HG03378 (cell line): ENCODE results near the gene XPOT.

Experiments
- ATAC-seq: cut with Tn5 transposase; IDR thresholded peaks from one replicate; pipeline ENCODE4 v1.9.1; 2021; ENCODE audit warnings: mild to moderate bottlenecking, moderate library complexity; ENCODE audit not compliant: unreplicated experiment

The XPOT gene

GRCh38 chr12:64419696-64420095 is 15.5 kb downstream of the XPOT start:
- no peak for ATAC-seq

DNA sequence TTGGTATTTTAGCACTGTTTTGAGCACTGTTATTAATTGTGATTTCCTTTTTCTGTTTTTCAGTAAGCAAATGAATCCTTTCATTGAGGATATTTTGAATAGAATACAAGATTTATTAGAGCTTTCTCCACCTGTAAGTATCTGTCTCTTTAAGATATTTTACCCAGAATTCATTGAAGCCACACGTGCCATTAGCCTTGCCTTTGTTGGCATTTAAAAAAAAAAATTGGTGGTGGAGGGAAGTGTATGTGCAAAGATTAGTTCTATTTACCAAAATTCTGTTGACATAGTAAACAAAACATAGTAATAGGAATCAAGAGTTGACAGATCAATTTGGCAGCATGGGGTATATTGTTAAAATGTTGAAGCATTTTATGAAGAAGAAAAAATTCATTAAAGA is 23.8 kb downstream of the XPOT start:
- no peak for ATAC-seq

- ATAC-seq: no peak
Measured at GRCh38 chr12:64428956-64429355, 24.8 kb downstream of the XPOT start.

GRCh38 chr12:64430886-64431285 is 26.7 kb downstream of the XPOT start:
- ATAC-seq: no peak

GRCh38 chr12:64431791-64432190 is 27.6 kb downstream of the XPOT start:
- no peak for ATAC-seq

DNA sequence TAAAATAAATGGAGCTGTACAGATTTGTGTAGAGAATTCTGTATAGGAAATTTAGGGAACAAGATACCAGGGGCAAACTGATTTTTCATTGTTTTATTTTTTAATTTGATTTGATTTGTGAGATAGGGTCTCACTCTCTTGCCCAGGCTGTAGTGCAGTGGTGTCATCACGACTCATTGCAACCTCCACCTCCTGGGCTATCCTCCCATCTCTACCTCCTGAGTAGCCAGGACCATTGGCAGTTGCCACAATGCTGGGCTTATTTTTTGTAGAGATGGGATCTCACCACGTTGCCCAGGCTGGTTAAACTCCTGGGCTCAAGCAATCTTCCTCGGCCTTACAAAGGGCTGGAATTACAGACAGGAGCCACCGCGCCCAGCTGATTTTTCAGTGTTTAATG is 29.7 kb downstream of the XPOT start:
- ATAC-seq: no peak

GRCh38 chr12:64440100-64440499 is 35.9 kb downstream of the XPOT start:
- ATAC-seq: no peak

DNA sequence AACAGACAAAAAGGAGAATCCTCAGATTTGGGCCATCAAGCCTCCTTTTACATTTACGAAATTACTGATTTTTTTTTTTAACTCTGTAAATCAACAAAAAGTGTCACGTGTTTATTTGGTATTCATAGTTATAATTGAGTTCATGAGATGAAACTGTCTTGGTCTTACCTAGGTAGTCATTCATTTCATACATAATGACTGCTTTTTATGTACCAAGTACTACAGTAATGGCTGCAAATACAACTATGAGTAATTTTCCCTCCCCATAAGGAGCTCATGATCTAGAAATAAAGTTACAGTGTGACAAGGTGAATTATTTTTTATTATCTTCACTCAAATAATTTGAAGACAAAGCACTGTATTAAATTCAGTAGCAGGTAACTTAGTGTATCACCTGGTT is 41.3 kb downstream of the XPOT start:
- ATAC-seq: no peak

DNA sequence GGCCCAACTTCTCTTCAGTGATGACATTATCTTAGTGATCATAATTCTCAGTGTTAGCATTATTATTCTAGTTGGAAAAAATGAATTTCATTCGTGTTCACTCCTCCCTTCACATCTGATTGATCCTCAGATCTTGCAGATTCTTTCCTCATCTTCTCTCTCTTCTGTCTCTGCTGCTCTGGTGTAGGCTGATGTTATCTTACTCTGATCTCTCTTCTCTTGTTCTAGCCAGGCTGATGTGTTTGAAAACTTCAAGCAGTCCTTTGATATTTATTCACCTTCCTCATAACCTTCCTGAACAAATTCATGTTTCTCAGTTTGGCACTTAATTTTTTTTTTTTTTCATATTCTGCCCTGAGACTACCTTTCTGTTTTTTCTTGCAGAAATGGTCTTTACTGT is 42.1 kb downstream of the XPOT start:
- ATAC-seq: no peak

- ATAC-seq: peak; percentile 29
Measured at GRCh38 chr12:64450057-64450640, 46.0 kb downstream of the XPOT start.

DNA sequence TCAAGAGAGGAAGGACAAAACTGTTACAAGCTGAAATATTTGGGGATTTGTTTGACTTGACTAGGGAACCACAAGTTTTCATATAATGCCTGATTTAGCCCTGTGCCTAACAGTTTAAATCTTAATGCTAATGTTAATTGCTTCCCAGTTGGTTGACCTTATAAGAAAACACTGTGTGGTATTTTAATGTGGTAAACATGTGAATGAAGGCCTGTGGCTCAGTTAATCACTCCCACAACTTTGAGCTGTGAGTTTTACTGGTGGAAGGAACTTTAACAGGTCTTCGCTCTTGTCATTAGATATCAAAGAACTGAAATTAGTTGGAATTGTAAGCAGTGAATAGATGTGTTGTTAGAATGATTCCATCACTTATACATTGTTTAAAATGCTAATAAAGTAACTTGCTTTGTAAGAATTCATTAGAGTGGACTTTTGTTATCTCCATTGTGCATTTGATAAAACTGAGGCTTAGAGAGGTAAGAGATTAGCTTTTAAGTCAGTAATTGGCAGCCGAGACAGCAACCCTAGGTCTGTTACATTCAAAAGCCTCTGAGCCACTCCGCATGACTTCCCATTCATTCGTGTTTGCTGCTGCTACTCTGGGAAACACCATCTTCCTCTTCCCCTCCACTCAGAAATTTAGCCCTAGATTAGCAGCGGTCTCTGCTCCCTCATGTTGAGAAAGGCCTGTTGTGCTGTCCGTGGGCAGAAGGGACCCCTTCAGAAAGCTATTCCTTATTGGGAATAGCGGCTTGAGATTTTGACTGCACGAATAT is 46.7 kb downstream of the XPOT start:
- ATAC-seq: no peak

DNA sequence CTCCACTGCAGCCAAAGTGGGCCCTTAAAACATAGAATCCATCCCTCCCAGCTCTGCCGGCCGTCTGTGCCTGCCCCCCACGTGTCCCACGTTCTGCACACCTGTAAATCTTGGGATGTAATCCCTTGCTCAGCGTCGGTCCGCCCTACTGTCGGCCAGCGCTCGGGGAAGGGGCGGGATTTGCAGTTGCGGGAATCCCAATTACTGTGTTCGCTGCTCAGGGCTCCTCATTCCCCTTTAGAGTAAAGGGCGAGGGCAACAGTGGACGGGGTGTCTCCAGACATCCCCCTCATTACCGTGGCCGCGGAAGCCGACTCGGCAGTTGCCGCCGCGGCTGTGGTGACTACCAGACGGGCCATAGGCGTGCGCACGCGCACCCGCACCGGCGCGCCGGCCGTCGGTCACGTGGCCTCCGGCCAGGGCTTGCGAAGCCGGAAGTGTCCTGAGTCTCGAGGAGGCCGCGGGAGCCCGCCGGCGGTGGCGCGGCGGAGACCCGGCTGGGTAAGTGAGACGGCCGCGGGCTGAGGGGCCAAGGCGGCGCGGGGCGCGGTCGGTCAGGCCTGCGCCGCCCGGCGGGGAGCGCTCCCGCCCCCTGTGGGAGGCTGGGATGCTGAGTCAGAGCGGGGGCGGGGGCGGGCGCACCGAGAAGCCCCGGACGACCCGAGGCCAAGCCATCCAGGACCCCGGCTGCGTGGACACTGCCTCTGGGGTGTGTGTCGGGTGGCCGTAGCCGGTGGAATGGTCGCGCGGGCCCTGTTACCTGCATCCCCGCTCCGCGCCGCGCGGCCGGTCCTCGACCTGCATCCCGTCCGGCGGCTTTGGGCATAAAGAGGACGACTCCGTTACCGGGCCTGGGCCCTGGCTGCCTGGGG is 47.7 kb downstream of the XPOT start, which contains the start of gene TBK1:
Gene TBK1 (plus strand): TSS at position 434 of the 872 bp plus-strand sequence. CDS start 3,751 bp downstream, outside the sequence.
- peak; percentile 66 for ATAC-seq

GRCh38 chr12:64452559-64453329 is 48.6 kb downstream of the XPOT start:
- ATAC-seq: no peak

DNA sequence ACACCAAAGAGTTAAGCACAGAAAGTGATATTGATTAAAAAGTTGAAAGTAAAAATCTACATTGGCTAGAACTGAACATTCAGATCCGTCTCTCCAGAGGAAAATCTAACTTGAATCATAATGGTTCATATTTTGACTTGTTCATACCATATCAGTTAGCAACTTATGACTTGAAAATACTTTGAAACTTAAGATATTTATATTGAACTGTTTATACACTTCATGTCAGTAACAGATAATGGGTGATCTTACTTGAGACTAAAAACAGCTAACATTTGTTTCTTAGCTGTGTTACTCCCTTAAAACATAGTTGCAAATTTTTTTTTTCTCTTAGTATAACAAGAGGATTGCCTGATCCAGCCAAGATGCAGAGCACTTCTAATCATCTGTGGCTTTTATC is 51.3 kb downstream of the XPOT start:
- ATAC-seq: no peak

DNA sequence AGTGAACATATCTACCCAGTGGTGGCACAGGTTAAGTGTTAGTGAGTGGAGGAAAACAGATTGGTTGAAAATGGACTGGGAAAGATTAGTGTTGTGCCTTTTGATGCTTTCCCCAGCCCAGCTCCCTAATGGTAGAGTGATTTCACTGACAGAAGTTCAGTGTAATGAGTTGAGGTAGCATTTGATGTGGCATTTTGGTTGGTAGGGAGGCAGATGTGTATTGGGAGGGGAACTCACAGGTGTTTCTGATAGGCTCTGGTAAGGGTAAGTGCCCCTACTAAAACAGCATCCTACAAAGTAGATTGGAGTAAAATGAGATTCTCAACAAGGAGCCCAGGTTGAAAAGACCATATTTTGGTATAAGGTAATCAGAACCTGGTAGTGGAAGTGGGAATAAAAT is 51.9 kb downstream of the XPOT start:
- no peak for ATAC-seq

GRCh38 chr12:64457032-64457431 is 52.8 kb downstream of the XPOT start:
- no peak for ATAC-seq

- ATAC-seq: no peak
Measured at GRCh38 chr12:64457466-64457865, 53.3 kb downstream of the XPOT start.

DNA sequence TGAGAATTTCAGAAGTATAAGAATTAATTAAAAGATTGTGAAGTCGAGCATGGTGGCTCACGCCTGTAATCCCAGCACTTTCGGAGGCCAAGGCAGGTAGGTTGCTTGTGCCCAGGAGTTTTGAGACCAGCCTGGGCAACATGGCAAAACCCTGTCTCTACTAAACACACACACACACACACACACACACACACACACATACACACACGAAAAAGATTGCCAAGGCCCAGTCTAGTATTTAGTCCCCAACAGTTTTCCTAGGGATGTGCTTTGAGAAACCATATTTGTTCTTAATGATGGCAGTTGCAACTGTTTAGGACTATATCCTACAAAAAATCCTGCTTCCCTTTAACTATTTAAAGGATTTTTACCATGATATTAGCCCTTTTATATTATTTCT is 53.7 kb downstream of the XPOT start:
- no peak for ATAC-seq

DNA sequence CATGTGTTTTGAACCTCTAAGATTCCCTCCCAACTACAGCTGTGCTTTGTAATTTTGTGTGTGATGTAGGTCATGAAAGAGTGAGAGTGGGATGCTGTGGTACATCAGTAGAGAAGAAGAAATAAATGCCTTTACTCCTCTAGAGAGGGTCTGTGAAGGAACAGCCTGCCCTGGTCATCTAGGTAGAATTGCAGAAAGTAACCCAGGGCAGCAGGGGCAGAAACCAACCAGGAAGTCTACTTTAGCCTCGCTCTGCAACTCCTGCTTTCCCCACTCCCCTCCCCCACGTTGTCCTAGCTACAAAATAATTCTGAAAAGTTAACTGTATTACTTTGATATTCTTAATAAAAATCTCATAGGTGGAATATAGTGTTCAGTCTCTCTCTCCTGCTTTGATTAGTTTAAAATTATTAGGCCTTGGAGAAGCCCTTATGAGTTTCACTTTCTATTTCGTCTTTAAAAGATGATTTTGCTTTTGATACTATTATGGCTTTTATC is 55.3 kb downstream of the XPOT start:
- peak; percentile 45 for ATAC-seq

DNA sequence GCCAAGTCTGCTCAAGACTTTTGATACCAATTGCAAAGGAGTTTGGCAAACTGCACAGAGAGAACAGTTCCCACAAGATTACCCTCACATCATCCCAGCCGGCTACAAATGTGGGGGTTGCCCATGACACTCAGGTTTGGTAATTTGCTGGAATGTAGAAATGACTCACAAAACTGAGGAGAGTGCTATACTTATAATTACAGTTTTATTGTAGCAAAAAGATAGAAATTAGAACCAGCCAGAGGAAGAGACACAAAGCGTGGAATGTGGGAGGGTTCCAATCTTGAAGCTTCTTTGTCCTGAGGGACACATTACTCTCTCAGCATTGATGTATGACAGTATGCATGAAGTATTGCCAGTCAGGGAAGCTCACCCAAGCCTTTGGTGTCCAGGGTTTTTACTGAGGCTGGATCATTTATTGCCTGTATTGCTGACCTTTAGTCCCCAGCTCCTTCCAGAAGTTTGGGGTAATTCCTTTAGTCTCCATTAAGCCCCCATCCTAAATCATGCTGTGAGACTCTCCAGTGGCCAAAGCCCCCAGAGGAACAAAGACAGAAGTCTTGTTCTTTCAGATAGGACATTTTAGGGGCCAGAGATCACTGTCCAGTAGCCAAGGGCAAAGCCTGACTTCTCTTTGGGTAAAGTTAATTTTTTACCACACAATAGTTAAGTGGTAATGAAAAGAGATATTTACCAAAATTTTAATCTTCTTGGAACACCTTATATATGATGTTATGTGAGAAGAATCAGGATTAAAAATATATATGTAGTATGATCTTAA is 57.6 kb downstream of the XPOT start:
- ATAC-seq: no peak
